H1 (cell line): ENCODE measurements around the gene RAN.
"Not testable (repeated sequence)": the region's sequence is repeated elsewhere in the genome, so short reads cannot be mapped to it uniquely, and the experiment has no call there.

ENCODE experiments used
- ATF3 ChIP-seq: IDR thresholded peaks from 2 replicates; pipeline ENCODE4 v1.6.1; 2011; ENCODE audit warnings: low read depth, mild to moderate bottlenecking, low read length; ENCODE audit not compliant: insufficient read depth
- CTCF ChIP-seq, 3 experiments: IDR thresholded peaks; 1 replicate in 2 of 3; 2 replicates in 1 of 3; pipeline versions ENCODE4 v1.5.1 to v1.6.1; 2011; ENCODE audit warnings: low read length in 3 of 3, mild to moderate bottlenecking in 3 of 3, inconsistent platforms in 2 of 3, low read depth in 1 of 3, moderate library complexity in 1 of 3; ENCODE audit not compliant: insufficient read depth in 1 of 3; ENCODE audit errors: control extremely low read depth in 1 of 3
- EZH2 ChIP-seq: fragments of 200-600 bp; sonication (generic); IDR thresholded peaks from 2 replicates; pipeline ENCODE4 v1.7.1; 2012; ENCODE audit warnings: low read depth, mild to moderate bottlenecking, moderate library complexity, low read length, inconsistent platforms; ENCODE audit not compliant: severe bottlenecking
- KDM5A ChIP-seq: fragments of 200-600 bp; IDR thresholded peaks from 2 replicates; pipeline ENCODE4 v1.7.1; 2012; ENCODE audit warnings: mild to moderate bottlenecking, low read length, inconsistent platforms, mixed read lengths
- POLR2AphosphoS5 ChIP-seq: IDR thresholded peaks from 2 replicates; pipeline ENCODE4 v1.6.1; 2011; ENCODE audit warnings: low read depth, low read length
- RAD21 ChIP-seq, 2 experiments: IDR thresholded peaks in 1 of 2; conservative IDR thresholded peaks in 1 of 2; 2 replicates each; pipeline ENCODE4 v1.6.1; 2011; ENCODE audit warnings: low read depth in 2 of 2, low read length in 2 of 2, improper control_type of control experiment in 1 of 2, inconsistent platforms in 1 of 2, mild to moderate bottlenecking in 1 of 2, moderate library complexity in 1 of 2
- SIN3A ChIP-seq, 2 experiments: IDR thresholded peaks in 1 of 2; conservative IDR thresholded peaks in 1 of 2; 2 replicates each; pipeline ENCODE4 v1.6.1; 2011 to 2012; ENCODE audit warnings: low read length in 2 of 2, improper control_type of control experiment in 1 of 2, low read depth in 1 of 2, mild to moderate bottlenecking in 1 of 2

- TF ChIP-seq CTCF (IDR thresholded peaks at IDR 0.05; ENCODE audit: control extremely low read depth in 1 of 3, insufficient read depth in 1 of 3, low read depth in 1 of 3, low read length in 3 of 3); EZH2; ATF3; RAD21 (IDR thresholded peaks at IDR 0.05 in 1 of 2, conservative IDR thresholded peaks at IDR 0.05 in 1 of 2; ENCODE audit: low read depth in 2 of 2, low read length in 2 of 2); SIN3A (conservative IDR thresholded peaks at IDR 0.05 in 1 of 2, IDR thresholded peaks at IDR 0.05 in 1 of 2; ENCODE audit: low read depth in 1 of 2, low read length in 2 of 2); POLR2AphosphoS5; KDM5A: not testable (repeated sequence)
Measured at GRCh38 chr12:130887190-130887589, 15.3 kb downstream of the RAN start.
